Loucy (cell line): Measurements from ENCODE around the gene FAM89B.

ENCODE experiments used
- H2AFZ ChIP-seq: fragments of 200-600 bp; sonication (generic); 2 replicates; pipeline ENCODE4 v1.6.0; 2016; ENCODE audit warnings: antibody characterized with exemption, mild to moderate bottlenecking, low read length, moderate library complexity
- H3F3A ChIP-seq: fragments of 200-600 bp; 2 replicates; pipeline ENCODE4 v1.6.0; 2016; ENCODE audit warnings: antibody characterized with exemption, low read depth, mild to moderate bottlenecking
- H3K27me3 ChIP-seq: fragments of 200-600 bp; sonication (generic); 2 replicates; pipeline ENCODE4 v1.6.1; 2014; ENCODE audit warnings: low read length, mild to moderate bottlenecking; ENCODE audit not compliant: insufficient read depth, poor library complexity, severe bottlenecking
- H3K36me3 ChIP-seq: fragments of 200-600 bp; sonication (generic); 2 replicates; pipeline ENCODE4 v1.6.1; 2016; ENCODE audit warnings: low read length; ENCODE audit not compliant: insufficient read depth
- H3K4me1 ChIP-seq: fragments of 200-600 bp; sonication (generic); 2 replicates; pipeline ENCODE4 v1.5.1; 2014; ENCODE audit warnings: low read length, mild to moderate bottlenecking; ENCODE audit not compliant: insufficient read depth, poor library complexity, severe bottlenecking
- H3K4me2 ChIP-seq: fragments of 200-600 bp; sonication (generic); 2 replicates; pipeline ENCODE4 v1.6.0; 2014; ENCODE audit warnings: antibody characterized with exemption, low read length, low read depth, mild to moderate bottlenecking; ENCODE audit not compliant: poor library complexity, severe bottlenecking
- H3K4me3 ChIP-seq: fragments of 200-600 bp; sonication (generic); 2 replicates; pipeline ENCODE4 v1.5.1; 2014; ENCODE audit warnings: low read length, mild to moderate bottlenecking, mixed read lengths; ENCODE audit not compliant: poor library complexity, severe bottlenecking
- H3K79me2 ChIP-seq: fragments of 200-600 bp; sonication (generic); 2 replicates; pipeline ENCODE4 v1.6.1; 2014; ENCODE audit warnings: low read length; ENCODE audit not compliant: insufficient read depth
- H3K9ac ChIP-seq: fragments of 200-600 bp; sonication (generic); 2 replicates; pipeline ENCODE4 v1.6.0; 2014; ENCODE audit warnings: mild to moderate bottlenecking, low read depth, low read length, moderate library complexity; ENCODE audit not compliant: poor library complexity, severe bottlenecking
- H3K9me2 ChIP-seq: fragments of 200-600 bp; sonication (generic); replicated peaks from 2 replicates; pipeline ENCODE4 v1.6.1; 2016; ENCODE audit warnings: low read depth, low read length, mixed read lengths
- H3K9me3 ChIP-seq: fragments of 200-600 bp; sonication (generic); 2 replicates; pipeline ENCODE4 v1.6.1; 2014; ENCODE audit warnings: mild to moderate bottlenecking, antibody characterized with exemption, low read length, low read depth; ENCODE audit not compliant: insufficient read depth
- H4K20me1 ChIP-seq: fragments of 200-600 bp; sonication (generic); 2 replicates; pipeline ENCODE4 v1.6.0; 2014; ENCODE audit warnings: antibody characterized with exemption, low read length, mild to moderate bottlenecking; ENCODE audit not compliant: insufficient read depth, poor library complexity, severe bottlenecking
- EZH2phosphoT487 ChIP-seq: fragments of 200-600 bp; IDR thresholded peaks from 2 replicates; pipeline ENCODE4 v1.6.1; 2018; ENCODE audit warnings: antibody characterized with exemption, mild to moderate bottlenecking, moderate library complexity, borderline replicate concordance
- TF ChIP-seq, protein P1 (sequence below): fragments of 200-600 bp; sonication (generic); conservative IDR thresholded peaks from 2 replicates; pipeline ENCODE4 v1.5.1; 2014; ENCODE audit warnings: mild to moderate bottlenecking, antibody characterized with exemption, low read length

Gene FAM89B

DNA sequence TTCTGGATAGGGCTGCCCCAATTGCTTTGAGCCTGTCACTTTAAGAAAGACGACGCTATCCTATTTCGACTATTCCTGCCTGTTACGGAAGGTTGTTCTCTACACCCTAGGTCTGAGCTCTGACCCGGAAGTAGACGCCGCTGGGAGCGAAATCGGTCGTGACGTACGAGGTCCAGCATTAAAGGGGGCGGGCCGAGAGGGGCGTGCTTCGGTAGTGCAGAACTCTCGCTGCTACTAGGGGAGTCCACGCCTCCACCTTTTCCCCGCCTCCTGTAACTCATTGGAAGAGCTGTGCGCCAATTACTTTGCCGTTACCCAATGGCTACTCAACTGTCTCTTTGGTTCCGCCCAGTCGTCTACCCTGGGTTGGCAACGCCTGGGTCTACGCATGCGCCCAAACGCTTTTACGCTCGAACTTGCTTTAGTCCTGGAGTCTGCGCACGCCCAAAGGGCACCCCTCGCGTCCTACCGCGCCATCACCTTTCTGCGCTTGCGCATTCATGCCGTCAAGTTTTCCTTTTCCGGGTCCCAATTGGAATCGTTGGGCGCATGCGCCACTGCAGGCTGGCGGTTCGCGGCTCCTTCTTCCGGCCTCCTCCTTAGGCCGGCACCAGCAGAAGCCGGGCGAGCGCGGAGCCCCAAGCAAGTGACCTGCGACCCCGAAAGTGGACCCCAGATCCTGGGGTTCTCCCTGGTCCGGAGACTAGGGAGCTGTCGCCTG, 43.1 kb downstream of the FAM89B start, which contains the start of gene PCNX3:
Gene PCNX3, plus strand, starts transcription at position 548 of the 721 bp plus-strand sequence. CDS start 536 bp downstream, outside the sequence.
- Histone ChIP-seq H3K9me3 (no peaks in the 10 kb centered on the region), H4K20me1 (peaks cover 67% of the 10 kb centered on the region), H3K4me1 (peaks cover 36% of the 10 kb centered on the region), H3K27me3 (no peaks in the 10 kb centered on the region), H3K9ac (peak within 1 kb of the TSS; percentile 99), H3K9me2 (no peaks in the 10 kb centered on the region), H3K4me2 (peak within 1 kb of the TSS; percentile 99), H3K79me2 (peaks cover 93% of the 10 kb centered on the region), H3K4me3 (peak within 1 kb of the TSS; percentile 77), H3K36me3 (peaks cover 27% of the 10 kb centered on the region; the same call in 1 of the 2 replicates), H2AFZ (0 out of 2 replicates have a peak within 1 kb of the TSS, but pooled peaks have one; percentile 24), H3F3A (no peaks in the 10 kb centered on the region)
- no peak for TF ChIP-seq EZH2phosphoT487
- TF ChIP-seq, protein P1, sequence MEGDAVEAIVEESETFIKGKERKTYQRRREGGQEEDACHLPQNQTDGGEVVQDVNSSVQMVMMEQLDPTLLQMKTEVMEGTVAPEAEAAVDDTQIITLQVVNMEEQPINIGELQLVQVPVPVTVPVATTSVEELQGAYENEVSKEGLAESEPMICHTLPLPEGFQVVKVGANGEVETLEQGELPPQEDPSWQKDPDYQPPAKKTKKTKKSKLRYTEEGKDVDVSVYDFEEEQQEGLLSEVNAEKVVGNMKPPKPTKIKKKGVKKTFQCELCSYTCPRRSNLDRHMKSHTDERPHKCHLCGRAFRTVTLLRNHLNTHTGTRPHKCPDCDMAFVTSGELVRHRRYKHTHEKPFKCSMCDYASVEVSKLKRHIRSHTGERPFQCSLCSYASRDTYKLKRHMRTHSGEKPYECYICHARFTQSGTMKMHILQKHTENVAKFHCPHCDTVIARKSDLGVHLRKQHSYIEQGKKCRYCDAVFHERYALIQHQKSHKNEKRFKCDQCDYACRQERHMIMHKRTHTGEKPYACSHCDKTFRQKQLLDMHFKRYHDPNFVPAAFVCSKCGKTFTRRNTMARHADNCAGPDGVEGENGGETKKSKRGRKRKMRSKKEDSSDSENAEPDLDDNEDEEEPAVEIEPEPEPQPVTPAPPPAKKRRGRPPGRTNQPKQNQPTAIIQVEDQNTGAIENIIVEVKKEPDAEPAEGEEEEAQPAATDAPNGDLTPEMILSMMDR, result no peak

DNA sequence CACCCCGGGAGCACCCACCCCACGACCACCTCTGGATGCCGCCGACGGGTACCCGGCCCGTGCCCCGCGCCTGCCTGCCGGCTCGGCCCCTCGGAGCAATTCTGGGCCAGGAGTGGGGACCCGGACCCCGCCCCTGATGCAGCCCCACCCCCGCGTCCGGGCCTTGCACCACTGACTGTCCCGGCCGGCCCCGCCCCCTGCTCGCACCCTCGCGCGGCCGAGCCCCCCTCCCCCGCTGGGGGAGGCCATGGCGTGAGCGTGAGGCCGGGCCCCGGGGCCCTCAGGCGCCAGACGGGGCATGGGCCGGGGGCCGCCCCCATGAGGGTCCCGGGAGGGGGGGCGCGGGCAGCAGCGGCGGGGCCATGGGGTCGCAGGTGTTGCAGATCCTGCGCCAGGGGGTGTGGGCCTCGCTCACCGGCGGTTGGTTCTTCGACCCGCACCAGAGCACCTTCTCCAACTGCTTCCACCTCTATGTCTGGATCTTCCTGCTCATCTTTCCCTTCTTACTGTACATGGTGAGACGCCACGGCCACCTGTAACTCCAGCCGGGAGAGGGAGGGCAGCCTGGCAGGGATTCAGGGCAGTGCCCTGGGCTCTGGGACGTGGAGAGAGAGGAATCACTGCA, 43.7 kb downstream of the FAM89B start:
- Histone ChIP-seq H3K27me3 (no peaks in the 10 kb centered on the region), H3K4me3 (peak overlapping the region; percentile 77), H3K4me2 (peak overlapping the region; percentile 99), H2AFZ (no peak overlapping the region), H3F3A (no peaks in the 10 kb centered on the region), H4K20me1 (peaks cover 60% of the 10 kb centered on the region), H3K9me2 (no peaks in the 10 kb centered on the region), H3K79me2 (peaks cover 91% of the 10 kb centered on the region), H3K4me1 (peaks cover 29% of the 10 kb centered on the region), H3K36me3 (peaks cover 30% of the 10 kb centered on the region; the same call in 1 of the 2 replicates), H3K9ac (peak overlapping the region; percentile 99), H3K9me3 (no peaks in the 10 kb centered on the region)
- TF ChIP-seq EZH2phosphoT487, result no peak
- TF ChIP-seq, protein P1, result no peak

DNA sequence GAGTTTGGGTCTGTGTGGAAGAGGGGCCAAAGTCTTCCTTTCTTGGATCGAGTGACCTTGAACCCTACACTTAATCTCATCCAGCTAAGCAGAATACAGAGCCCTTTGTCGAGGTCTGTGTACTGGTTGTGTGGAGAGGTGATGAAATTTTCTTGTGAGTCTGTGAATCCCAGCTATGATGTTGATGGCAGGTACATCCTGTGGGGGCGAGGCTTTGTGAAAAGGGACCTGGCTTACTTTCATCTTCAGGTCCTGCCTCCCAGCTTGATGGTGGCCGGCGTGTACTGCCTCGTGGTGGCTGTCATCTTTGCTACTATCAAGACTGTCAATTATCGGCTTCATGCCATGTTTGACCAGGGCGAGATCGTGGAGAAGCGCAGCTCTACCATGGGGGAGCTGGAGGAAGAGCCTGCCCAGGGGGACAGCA, 44.2 kb downstream of the FAM89B start:
- Histone ChIP-seq H3K79me2 (peaks cover 86% of the 10 kb centered on the region), H3K4me2 (peak overlapping the region; percentile 99), H3K9ac (peak overlapping the region; percentile 99), H3K36me3 (peaks cover 30% of the 10 kb centered on the region; the same call in 1 of the 2 replicates), H3F3A (no peaks in the 10 kb centered on the region), H2AFZ (no peak overlapping the region), H3K9me3 (no peaks in the 10 kb centered on the region), H3K4me3 (peak overlapping the region; percentile 77), H4K20me1 (peaks cover 55% of the 10 kb centered on the region), H3K4me1 (peaks cover 25% of the 10 kb centered on the region), H3K27me3 (no peaks in the 10 kb centered on the region), H3K9me2 (no peaks in the 10 kb centered on the region)
- TF ChIP-seq, protein P1, result no peak
- no peak for TF ChIP-seq EZH2phosphoT487
